Esophagus muscularis mucosa (tissue), 4 donors: Measurements from ENCODE around the gene C3orf22. TPM values are rescaled to one million over a fixed set of nuclear protein-coding genes. Genes with fewer than 3 reads are reported as not detected.

Experiments used
- DNase-seq: peaks from one replicate; pipeline ENCODE4 v3.0.0-alpha.2; 2017; ENCODE audit errors: extremely low spot score
- H3K27ac ChIP-seq, 4 donors: fragments of 200-600 bp; sonication (generic); replicated peaks in 1 of 4; 1 replicate in 3 of 4; 2 replicates in 1 of 4; pipeline ENCODE4 v1.5.1; 2016 to 2019; ENCODE audit warnings: mild to moderate bottlenecking in 1 of 4
- H3K27me3 ChIP-seq, 4 donors: fragments of 200-600 bp; sonication (generic); one replicate each; pipeline versions ENCODE4 v1.5.1 to v1.6.0; 2016 to 2019
- H3K36me3 ChIP-seq, 4 donors: fragments of 200-600 bp; sonication (generic); one replicate each; pipeline ENCODE4 v1.5.1; 2016 to 2019
- H3K4me1 ChIP-seq, 4 donors: fragments of 200-600 bp; sonication (generic); one replicate each; pipeline ENCODE4 v1.5.1; 2016 to 2019
- H3K4me3 ChIP-seq, 4 donors: fragments of 200-600 bp; sonication (generic); 1 replicate in 2 of 4; 2 replicates in 2 of 4; pipeline ENCODE4 v1.5.1; 2016 to 2019; ENCODE audit warnings: mild to moderate bottlenecking in 4 of 4, moderate library complexity in 1 of 4
- H3K9me3 ChIP-seq, 4 donors: fragments of 200-600 bp; sonication (generic); 1 replicate in 3 of 4; 2 replicates in 1 of 4; pipeline ENCODE4 v1.5.1; 2016 to 2019
- CTCF ChIP-seq, 3 experiments: fragments of 200-600 bp in 2 of 3; fragments of 450-650 bp in 1 of 3; sonication (generic) in 2 of 3; IDR thresholded peaks; one replicate each; pipeline ENCODE4 v1.5.1; 2017 to 2019; ENCODE audit warnings: antibody characterized with exemption in 3 of 3, mild to moderate bottlenecking in 2 of 3, moderate library complexity in 1 of 3
- EP300 ChIP-seq: sonication (generic); formaldehyde crosslinking; IDR thresholded peaks from one replicate; pipeline ENCODE4 v1.6.1; 2017; ENCODE audit warnings: antibody characterized with exemption
- POLR2A ChIP-seq: fragments of 450-650 bp; IDR thresholded peaks from one replicate; pipeline ENCODE4 v1.6.1; 2017; ENCODE audit warnings: antibody characterized with exemption, moderate library complexity, mild to moderate bottlenecking, low read depth
- POLR2AphosphoS5 ChIP-seq, 2 donors: sonication (generic); formaldehyde crosslinking; IDR thresholded peaks; one replicate each; pipeline ENCODE4 v1.6.1; 2017; ENCODE audit warnings: antibody characterized with exemption in 2 of 2
- WGBS: methylation state at CpG from one replicate; pipeline ENCODE4 v1.1.5; 2018; 5-methylcytosine and 5-hydroxymethylcytosine counted together
- intact Hi-C: fragments of 100-400 bp; cut with DNase I; formaldehyde crosslinking; loops from one replicate; pipeline ENCODE4 v1.15.1; 2023
- total RNA-seq, 4 donors: library from RNA; depleted of rRNA; stranded (reverse); fragments of >200 nt; gene quantifications; one replicate each; pipeline versions ENCODE4 v1.1.0 to v1.2.1, GENCODE V29; 2016

C3orf22 gene
- total RNA-seq, 4 donors from 2014 or later = not detected

- peak; percentile 81 for DNase-seq
- intact Hi-C loops = no loop called here
- H3K27ac ChIP-seq = no peak overlapping the region
Measured at GRCh38 chr3:126553284-126554084, 5.2 kb downstream of the C3orf22 start.

GRCh38 chr3:126552688-126553283, 5.9 kb downstream of the C3orf22 start:
- Histone ChIP-seq H3K27me3 (peaks cover 0 to 19% (median 3%) of the 10 kb centered on the region in 4 donors), H3K4me1 (no peaks in the 10 kb centered on the region), H3K36me3 (no peaks in the 10 kb centered on the region), H3K27ac (no peak overlapping the region), H3K9me3 (no peaks in the 10 kb centered on the region), H3K4me3 (no peak overlapping the region)
- TF ChIP-seq POLR2A (no peak), EP300 (no peak), CTCF (IDR thresholded peaks at IDR 0.05) (no peak), POLR2AphosphoS5 (IDR thresholded peaks at IDR 0.05) (no peak)
- 81% methylated on average over 6 of the region's 14 CpGs for WGBS
- peak; percentile 90 for DNase-seq
- intact Hi-C loops = no loop called here

More at GRCh38 chr3:126553284-126554084, 5.2 kb downstream of the C3orf22 start:
- H3K9me3 ChIP-seq = no peaks in the 10 kb centered on the region
- H3K27me3 ChIP-seq = peaks cover 0 to 17% (median 3%) of the 10 kb centered on the region in 4 donors
- no peaks in the 10 kb centered on the region for H3K36me3 ChIP-seq
- WGBS = 83% methylated on average over 19 of the region's 19 CpGs
- no peak for TF ChIP-seq EP300
- no peak for TF ChIP-seq POLR2A
- TF ChIP-seq CTCF (IDR thresholded peaks at IDR 0.05) = no peak
- TF ChIP-seq POLR2AphosphoS5 (IDR thresholded peaks at IDR 0.05) = no peak
- no peaks in the 10 kb centered on the region for H3K4me1 ChIP-seq
- no peak overlapping the region for H3K4me3 ChIP-seq

- 63% methylated on average over 8 of the region's 17 CpGs for WGBS
- DNase-seq = no peak
- intact Hi-C loops = no loop called here
Measured at GRCh38 chr3:126551839-126552687, 6.7 kb downstream of the C3orf22 start.

More at GRCh38 chr3:126551839-126552687, 6.7 kb downstream of the C3orf22 start:
- no peaks in the 10 kb centered on the region for H3K4me1 ChIP-seq
- no peak overlapping the region for H3K27ac ChIP-seq
- TF ChIP-seq POLR2A = no peak
- no peak for TF ChIP-seq POLR2AphosphoS5 (IDR thresholded peaks at IDR 0.05)
- no peak for TF ChIP-seq CTCF (IDR thresholded peaks at IDR 0.05)
- TF ChIP-seq EP300 = no peak
- no peak overlapping the region for H3K4me3 ChIP-seq
- peaks cover 0 to 19% (median 3%) of the 10 kb centered on the region in 4 donors for H3K27me3 ChIP-seq
- no peaks in the 10 kb centered on the region for H3K9me3 ChIP-seq
- H3K36me3 ChIP-seq = no peaks in the 10 kb centered on the region
